GM21723 (cell line): ENCODE results near the gene EIF1AD.
A peak's percentile ranks its signal among the peaks of the same experiment; 100 is the strongest.

Experiments
- ATAC-seq: cut with Tn5 transposase; IDR thresholded peaks from one replicate; pipeline ENCODE4 v1.9.1; 2021; ENCODE audit warnings: mild to moderate bottlenecking, moderate library complexity; ENCODE audit not compliant: unreplicated experiment

The EIF1AD gene

DNA sequence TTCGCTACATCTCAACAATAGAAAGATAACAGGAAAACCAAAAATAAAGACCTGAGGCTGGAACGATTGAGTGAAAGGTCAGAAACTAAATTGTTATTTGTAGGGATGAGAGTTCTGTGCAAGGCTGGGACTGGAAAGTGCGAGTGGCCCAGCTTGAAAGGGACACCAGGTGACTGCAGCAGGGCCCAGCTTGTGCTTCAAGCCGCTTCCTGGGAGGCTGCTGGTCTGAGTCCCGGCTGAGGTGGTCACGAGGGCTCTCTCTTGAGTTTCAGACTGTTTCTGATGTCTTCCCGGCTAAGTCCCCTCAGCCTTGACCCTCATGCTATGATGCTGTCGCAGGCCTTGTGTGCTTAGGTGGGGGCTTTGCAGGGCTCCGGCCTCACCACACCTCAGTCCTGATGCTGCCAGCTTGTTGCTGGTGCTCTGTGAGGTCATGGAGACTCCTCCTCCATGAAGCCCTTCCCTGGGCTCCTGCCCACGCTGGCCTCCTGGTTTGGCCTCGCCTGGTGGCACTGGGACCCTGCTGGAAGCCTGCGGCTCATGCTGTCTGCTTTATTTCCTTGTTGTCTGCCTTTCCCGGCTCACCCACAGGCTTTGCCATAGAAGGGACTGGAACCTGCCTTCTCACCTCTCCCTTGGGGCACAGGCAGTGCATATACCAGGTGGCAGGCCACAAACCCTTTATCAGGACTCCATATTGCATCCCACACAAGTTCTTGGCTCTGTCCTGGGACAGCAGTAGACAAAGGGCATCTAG is 4.4 kb upstream of the EIF1AD start:
- no peak for ATAC-seq

DNA sequence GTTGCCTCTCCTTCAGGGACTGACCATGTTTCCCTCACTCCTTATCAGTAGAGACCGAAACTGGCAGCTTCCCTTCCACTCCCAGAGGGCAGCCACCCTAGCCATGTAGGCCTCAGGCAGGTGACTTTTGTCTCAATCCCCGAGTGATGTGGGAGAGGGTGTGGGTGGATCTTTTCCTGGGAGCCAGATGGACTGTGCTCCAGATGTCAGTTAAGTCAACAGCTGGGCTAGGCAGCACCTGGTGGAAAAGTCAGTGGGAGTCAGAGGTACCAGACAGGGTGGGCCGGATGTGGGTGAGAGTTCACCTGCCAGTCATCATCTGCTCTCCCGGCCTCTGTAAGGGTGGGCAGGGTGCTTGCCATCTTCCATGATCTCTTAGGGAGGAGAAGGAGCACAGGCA is 2.2 kb upstream of the EIF1AD start:
- ATAC-seq: no peak

DNA sequence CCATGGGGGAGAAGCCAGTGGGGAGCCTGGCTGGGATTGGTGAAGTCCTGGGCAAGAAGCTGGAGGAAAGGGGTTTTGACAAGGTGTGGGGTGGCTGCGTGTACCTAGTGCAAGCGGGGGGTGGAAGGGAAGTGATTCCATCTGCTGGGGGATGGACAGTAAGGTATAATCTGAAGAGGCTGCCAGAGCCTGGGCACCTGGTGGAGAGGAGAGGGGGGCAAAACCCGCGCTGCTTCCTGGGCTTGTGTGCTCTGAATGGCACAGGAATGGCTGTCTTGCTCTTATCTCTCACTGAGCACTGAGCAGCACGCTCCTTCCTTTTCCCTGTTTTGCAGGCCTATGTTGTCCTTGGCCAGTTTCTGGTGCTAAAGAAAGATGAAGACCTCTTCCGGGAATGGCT is 1.3 kb upstream of the EIF1AD start:
- no peak for ATAC-seq

DNA sequence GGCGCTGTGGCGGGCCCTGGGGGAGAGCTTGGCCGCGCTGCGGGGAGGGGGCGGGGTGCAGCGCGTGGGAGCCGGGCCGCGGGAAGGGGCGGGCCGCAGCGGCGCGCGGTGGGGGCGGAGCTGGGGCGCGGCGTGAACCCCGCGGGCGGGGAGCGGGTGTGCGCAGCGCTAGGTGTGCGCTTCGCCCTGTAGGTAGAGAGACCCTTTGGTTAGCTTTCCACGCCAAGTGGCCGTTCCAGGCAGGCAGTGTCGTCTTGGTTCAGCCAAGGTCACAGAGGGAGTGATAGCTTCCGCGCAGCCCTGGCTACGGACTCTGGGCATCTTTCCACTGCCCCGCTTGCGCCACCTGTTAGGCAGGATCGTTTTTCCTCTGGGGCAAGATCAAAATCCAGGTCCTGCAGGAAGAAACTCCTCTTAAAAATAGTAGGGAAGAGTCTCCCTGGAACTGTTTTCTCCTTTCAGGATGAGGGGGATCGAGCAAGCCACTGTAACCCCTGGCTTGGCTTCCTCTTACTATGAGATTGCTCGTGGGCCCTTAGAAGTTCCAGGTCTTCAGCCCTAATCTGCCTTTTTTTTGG is 780 bp upstream of the EIF1AD start:
- ATAC-seq: peak; percentile 44

DNA sequence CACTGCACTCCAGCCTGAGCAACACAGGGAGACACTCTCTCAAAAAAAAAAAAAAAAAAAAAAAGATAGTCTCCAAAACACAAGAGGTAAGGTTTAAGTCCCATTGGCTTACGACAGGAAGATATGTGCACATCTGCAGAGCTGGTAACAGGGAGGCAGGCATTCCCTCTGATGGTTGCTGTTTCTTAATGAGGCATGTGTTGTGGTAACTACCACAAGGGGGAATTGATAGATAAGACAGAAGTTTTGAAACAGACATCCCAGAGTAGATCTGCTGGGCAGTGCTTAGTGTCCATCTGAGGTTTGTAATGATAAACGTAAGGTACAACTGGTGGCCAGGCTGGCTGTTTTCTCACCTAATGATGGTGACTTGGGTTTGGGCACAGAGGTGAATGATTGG is 4.7 kb downstream of the EIF1AD start:
- ATAC-seq: no peak

DNA sequence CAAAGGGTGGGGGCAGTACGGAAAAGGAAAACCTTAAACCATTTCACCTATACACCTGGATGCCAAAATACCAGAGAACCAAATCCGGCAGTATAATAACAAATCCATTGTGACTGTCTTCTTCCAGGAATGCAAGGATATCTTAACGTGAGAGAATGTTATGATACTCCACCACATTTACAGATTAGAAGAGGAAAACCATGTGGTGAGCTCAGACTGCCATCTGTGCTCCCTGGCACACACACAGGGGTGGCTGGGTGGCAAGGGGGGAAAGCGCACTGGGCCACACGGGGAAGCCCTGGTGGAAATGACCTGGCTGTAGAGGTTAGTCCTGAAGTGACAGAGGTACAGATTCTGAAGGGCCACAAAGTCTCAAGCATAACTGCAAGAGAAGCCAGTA is 9.9 kb downstream of the EIF1AD start:
- no peak for ATAC-seq

DNA sequence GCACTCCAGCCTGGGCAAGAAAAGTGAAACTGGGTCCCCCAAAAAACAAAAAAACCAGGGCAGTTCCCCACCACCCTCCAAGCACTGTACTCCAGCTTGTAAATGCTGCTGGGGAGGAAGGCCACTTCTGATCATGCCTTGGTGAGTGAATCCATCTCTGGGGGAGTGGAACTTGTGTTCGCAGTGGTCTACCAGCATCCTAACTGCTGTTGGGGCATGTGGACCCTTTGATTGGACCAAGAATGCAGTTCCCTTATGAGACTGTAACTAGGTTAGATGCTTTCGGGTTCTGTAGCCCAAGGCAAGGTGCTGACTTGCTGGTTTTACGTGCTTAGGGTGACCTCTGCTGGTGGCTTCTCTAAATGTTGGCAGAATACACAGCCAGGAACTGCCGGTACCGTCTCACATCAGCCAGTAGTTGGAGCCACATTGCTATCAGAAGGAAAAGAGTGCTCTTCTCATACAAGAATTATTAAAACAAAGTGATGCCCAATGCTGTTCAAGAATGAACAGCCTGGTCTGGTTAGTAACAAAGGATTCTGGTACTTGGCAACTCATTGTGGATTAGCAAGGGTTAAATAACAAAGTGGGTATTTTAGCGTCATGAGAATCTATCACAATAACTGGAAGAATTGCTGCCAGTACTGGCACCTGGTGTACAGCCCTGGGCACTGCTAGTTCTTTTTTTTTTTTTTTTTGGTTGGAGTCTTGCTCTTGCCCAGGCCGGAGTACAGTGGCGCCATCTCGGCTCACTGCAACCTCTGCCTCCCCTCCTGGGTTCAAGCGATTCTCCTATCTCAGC is 13.0 kb downstream of the EIF1AD start:
- ATAC-seq: peak; percentile 91

DNA sequence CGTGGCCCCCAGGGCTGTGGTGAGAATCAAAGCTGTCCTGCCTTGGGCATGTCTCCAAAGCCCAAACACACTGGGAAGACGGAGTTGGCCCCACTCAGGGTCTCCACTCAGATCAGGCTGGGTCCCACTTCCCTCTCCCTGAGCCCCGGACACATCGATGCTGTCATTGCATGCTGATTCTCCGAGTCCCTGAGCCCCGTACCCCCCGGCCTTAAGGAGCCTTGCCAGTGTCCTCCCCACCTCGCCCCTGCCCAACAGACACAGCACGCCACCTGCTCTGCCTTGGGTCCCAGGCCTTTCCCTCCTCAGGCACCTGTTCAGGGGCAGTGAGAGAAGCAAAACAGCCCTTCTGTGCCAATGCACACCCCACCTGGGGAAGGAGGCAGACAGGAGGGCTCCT is 14.6 kb downstream of the EIF1AD start:
- ATAC-seq: no peak

DNA sequence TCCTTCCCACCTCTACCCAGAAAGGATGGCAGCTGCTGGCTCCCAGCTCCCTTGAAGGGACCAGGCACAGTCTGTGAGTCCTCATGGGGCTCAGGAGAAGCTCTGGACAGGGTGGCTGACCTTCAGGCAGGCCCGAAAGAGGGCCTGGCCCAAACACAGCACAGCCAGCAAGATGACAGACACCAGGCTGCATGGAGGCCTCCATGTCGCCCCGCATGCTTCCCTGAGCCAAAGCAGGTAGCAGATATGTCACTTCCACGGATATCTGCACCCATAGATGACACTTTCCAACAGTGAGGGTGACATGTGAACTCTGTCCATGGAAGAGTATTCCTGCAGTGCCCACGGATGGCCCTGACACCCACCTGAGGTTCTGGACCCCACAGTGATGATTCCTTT is 18.4 kb downstream of the EIF1AD start:
- no peak for ATAC-seq

DNA sequence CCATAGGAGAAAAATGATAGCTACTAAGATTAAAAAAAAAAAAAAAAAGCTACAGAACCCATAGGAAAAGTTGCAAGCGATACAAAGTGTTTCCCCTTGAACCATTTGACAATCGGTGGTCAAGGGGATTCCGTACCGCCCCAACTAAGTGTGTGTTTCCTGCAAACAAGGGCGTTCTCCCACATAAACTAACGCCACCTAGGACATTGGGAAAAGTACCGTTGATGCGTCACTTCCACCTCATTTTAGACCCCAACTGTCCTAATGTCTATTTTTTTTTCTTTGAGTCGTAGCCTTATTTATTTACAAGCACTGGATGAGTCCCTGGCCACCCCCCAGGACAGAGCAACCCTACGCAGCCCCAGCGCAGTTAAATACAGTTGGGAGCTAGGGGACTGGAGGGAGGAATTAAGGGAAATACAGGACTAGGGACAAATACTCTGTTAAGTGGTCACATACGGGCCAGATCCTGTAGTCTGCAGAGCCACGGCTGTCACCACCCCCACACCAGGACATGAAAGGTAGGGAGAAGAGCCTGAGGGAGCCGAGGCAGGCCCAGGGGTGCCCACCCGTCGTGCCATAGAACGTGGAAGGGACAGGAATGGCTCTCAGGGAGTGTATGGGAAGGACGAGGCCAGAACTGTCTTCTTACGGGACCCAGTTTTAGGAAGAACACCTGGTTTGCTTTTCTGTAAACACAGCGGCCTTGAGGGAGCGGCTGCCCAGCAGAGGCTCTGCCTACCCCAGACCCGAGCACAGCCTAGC is 19.0 kb downstream of the EIF1AD start:
- no peak for ATAC-seq

DNA sequence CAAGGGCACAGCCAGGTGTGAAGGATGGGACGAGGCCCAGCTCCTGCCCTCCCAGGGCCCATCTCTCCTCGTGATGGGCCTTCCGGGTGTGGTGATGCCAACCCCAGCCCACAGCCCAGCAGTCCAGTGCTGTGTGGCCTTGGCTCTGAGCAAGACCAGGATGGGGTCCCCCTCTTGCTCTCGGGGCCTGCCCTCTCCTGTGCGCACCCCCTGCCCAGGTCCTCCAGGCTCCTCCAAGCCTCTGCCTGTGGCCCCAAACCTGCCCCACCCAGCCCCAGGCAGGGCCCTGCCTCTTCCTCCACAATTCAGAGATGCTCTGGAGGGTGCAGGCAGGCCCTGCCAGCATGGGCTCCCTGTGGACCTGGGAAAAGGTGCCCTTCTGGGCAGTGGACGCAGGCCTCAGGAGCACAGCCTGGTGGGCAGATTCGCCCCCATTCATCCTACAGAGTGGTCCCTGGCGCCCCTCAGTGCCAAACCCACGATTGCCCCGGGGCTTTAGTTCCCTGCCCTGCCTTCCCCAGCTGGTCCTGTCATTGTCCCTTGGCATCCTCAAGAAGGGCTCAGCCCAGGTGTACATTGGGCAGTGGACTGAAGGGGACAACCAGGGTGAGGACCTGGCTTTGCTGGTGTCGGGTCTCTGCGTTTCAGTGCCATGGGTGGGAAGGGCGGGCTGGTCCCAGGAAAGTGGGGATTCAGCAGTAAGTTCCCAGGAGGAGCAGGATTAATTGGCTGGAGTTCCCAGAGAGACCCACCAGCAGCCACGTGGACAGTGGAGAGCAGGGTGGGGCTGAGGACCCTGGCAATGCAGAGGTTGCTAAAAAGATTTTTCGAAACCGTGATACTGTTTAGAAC is 19.8 kb downstream of the EIF1AD start:
- no peak for ATAC-seq

DNA sequence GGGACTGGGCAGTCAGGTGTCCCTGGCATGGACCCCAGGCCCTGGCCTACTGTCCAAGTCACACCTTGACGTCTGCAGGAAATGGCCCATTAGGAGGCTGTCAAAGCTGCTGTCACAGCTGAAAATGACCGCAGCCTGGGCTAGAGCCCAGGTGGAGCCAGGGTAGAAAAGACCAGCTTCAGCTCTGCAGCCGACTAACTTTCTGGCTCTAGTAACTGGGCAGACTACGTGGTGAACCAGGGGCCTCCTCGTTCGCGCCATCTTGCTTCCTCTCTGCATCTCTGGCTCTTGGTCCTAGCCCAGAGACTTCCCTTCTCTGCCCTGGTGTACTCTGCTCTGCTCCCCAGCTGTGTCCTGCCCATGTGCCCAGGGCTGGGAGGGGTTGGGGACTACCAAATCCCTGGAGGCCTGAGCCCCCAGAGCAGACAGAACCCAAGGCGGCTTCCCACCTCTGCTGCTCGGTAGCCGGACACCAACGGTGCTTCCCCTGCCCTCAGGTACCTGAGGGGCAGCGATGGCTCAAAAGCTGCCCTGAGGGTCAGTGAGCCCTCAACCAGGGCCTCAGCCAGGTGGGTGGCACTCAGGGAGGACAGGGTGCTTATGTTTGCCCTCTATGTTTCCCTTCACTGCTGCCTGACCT is 20.7 kb downstream of the EIF1AD start:
- no peak for ATAC-seq

DNA sequence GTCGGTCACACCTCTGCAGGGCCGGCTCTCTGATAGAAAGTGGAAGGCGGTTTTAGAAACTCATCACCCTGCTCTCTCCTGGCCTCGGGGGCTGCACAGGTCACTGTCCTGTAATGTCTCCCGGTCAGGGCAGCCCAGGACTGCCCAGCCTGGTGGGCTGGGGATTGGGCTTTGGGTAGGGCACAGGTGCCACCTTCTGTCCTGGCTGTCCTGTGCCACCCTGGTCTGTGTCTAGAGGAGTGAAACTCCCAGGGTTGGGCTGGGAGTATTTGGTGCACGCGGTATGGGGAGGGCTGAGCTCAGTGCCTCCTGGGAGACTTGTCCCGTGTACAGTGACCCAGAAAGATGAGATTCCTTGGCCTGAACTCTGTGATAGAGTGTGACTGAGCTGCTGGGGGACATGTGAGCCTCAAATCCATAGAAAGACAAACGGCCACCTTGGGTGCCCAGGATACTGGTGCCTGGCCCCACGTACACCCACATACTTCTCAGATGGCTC is 22.6 kb downstream of the EIF1AD start:
- no peak for ATAC-seq

DNA sequence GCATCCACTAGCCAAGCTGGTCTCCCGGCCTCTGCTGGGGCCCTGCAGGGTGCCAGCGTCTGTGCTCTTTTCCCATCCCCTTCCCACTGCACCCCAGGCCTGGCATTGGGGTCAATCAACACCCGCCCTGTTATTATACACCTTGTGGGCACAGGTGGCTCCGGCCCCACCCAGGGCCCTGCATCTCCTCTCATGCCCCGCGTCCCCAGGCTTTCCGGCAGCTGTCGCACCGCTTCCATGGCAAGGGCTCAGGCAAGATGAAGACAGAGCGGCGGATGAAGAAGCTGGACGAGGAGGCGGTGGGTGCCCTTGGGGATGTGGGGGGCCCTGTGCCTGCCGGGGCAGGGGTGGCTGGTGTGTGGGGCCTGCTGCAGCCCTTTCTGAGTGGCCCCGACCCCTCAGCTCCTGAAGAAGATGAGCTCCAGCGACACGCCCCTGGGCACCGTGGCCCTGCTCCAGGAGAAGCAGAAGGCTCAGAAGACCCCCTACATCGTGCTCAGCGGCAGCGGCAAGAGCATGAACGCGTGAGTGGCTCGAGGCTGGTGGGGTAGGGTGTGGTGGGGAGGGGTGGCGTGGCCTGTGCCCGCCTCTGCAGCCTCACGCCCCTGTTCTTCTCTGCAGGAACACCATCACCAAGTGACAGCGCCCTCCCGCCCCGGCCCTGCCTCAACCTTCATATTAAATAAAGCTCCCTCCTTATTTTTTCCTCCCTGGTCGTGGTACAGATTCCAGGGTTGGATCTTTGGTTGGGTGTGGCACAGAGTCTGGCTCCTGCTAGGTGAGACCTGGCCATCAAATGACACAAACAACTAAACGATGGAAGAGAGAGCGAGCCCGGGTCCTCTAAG is 23.3 kb downstream of the EIF1AD start:
- ATAC-seq: no peak

DNA sequence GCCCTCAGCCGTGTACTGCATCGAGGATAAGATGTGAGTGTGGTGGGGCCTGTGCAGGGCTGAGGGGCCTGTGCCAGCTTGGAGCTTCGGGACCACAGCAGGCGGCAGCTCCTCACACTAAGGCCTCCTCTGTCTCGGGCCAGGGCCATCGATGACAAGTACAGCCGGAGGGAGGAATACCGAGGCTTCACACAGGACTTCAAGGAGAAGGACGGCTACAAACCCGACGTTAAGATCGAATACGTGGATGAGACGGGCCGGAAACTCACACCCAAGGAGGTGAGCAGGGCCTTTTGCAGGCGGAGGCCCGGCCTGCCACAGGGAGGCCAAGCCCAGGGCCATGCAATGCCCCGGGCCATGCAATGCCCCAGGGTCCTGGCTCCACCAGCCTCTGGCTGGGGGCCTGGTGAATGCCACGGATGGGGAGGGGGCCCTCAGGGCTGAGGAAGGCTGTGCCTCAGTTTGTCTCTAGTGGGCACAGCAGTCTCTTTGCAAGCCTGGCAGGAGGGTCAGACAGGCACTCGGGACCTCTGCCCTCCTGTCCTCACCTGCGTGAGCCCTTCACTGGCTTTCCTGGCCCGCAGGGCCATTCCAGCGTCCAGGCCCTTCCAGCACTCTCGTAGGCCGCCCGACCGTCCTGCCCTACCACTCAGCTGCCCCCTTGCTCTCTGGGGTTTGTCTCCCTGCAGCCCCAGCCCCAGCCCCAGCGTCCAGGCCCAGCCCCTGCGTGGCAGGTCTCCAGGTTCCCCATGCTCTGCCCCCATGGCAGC is 24.2 kb downstream of the EIF1AD start:
- ATAC-seq: no peak

DNA sequence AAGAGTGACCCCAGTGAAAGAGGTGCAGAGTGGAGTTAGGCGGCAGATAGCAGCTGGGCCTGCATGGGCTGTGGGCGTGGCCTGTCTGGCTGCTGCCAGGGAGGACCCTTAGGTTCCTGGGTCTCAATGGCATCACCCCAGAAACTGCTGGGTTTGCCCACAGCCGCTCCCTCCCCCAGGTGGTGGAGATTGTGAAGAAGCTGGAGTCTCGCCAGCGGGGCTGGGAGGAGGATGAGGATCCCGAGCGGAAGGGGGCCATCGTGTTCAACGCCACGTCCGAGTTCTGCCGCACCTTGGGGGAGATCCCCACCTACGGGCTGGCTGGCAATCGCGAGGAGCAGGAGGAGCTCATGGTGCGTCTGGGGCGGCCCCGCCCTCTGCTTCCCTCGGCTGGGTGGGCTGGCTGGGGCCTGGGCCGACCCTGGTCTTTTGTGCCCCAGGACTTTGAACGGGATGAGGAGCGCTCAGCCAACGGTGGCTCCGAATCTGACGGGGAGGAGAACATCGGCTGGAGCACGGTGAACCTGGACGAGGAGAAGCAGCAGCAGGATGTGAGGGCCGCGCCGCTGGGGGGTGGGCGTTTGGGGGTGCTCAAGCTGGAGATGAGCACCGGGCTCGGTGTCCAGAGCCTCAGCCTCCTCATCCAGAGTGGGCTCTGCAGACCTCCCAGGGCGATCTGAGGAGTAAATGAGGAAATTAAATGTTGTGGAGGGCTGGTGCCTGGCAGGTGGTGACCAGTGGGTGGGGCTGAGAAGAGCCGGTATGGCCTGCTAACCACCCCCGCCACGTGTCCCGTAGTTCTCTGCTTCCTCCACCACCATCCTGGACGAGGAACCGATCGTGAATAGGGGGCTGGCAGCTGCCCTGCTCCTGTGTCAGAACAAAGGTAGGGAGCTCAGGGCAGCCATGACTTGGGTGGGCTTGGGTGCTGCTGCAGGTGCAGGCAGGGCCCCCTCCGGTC is 25.5 kb downstream of the EIF1AD start:
- ATAC-seq: no peak

DNA sequence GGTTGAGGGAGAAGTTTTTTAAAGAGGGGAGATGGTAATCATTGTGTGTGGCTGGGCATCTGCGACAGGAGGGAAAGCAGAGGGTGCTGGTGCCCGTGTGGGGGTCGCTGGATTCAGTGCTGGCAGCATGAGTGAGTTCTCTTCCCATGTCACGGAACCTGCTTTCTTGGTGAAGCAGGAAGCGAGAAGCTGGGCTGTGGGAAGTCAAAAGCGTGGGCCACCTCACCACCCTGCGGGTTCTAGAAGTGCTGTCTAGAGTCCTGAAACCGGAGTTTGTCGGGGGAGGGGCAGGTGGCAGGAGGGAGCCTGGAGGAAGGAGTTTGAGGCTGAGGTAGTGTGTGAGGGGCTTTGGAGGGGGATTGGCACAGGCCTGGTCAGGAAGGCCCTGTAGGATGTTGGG is 26.2 kb downstream of the EIF1AD start:
- ATAC-seq: no peak
